HG03064 (cell line): ENCODE data around the gene MRM2.

Experiments used
- ATAC-seq: cut with Tn5 transposase; IDR thresholded peaks from one replicate; pipeline ENCODE4 v1.9.1; 2021; ENCODE audit warnings: low read depth; ENCODE audit not compliant: unreplicated experiment

Gene MRM2

DNA sequence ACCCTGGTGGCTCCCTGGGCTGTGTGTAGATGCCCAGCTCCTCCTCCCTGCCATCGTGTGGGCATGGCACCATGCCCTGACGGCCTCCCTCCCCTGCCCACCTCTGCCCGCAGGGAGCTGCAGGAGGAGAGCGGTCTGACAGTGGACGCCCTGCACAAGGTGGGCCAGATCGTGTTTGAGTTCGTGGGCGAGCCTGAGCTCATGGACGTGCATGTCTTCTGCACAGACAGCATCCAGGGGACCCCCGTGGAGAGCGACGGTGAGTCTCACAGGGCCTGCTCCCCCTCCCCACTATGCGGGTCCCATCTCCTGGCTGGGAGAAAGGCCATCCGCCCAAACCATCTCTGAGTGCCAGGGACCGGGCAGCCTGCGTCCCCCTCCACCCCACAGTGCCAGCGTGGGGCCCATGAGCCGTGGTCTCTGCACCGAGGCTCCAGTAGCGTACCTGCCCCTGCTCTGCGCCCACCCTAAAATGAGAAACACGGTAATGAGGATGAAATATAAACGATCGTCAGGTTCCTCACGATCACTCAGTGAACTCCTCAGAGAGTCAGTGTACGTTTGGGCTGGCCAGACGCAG, 7.8 kb upstream of the MRM2 start:
- ATAC-seq: no peak

GRCh38 chr7:2248984-2249694, 7.1 kb upstream of the MRM2 start:
- ATAC-seq: peak; percentile 70

DNA sequence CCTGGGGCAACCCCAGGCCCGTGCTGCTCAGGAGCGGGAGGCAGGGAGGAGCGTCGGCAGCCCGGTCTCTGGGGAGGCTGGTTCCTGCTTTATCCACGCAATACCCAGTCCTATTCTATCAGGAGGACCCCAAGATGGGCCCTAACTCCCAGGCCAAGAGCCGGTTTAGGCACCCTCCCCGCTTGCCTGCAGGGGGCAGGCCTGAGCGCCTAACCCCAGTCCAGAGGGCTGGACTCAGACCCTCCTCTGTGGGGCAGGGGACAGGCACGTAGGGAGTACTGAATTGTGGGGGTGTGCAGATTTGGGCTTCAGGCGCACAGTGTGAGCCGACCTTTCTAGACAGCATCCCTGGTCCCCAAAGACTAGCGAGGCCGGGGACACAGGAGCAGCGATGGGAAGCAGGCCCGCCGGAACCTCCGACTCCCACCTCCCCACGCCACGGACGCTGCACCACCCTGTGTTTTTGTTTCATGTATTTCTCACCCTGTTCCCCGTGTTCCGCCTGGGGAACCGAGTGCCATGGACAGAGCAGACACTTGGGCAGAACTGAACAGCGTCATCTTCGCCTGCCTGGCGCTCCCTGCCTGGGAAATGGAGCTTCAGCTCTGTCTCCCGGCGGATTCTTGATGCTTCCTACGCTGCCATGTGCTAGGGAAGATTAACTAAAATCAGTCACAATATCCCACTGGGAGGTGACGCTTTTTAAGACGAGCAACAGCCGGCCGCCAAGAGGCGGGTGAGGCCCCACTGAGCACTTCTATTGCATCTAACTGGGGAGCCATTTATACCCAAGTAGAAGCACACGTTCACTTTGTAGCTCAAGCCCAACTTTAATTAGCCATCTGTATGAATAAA, 5.4 kb upstream of the MRM2 start:
- ATAC-seq: no peak

DNA sequence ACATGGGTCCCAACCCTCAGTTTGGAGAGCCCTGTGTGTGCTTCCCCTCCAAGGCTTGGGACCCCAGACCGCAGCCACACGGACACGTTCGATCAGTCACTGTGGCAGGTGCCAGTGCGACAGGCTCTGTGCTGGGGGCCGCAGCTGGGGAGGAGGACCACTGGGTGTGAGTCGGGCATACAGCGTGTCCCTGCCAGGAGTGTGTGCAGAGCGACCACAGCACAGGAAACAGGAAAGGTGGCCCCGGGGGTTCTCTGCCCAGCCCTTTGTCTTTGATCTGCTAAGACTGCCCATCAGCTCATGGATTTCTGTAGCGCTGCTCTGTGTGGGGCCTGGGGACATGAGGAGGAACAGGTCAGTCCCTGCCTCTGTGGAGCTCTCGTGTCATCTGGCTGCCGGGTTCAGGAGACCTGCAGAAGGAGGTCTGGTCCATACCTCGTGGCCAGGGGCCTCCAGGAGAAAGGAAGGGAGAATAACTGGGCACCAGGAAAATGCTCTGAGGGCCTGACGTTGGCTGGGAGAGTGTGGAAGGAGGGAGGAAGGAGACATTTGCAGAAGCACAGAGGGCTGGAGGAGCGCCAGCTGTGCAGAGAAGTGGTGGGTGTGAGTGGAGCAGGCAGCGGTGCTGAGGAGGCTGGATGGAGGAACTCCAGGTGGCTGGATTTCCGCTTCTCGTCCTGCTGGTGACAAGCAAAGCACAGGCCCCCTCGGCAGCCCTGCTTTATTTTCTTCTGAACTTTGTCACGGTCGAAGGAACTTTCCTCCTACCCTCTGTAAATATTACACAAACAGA, 4.1 kb upstream of the MRM2 start:
- ATAC-seq: no peak

DNA sequence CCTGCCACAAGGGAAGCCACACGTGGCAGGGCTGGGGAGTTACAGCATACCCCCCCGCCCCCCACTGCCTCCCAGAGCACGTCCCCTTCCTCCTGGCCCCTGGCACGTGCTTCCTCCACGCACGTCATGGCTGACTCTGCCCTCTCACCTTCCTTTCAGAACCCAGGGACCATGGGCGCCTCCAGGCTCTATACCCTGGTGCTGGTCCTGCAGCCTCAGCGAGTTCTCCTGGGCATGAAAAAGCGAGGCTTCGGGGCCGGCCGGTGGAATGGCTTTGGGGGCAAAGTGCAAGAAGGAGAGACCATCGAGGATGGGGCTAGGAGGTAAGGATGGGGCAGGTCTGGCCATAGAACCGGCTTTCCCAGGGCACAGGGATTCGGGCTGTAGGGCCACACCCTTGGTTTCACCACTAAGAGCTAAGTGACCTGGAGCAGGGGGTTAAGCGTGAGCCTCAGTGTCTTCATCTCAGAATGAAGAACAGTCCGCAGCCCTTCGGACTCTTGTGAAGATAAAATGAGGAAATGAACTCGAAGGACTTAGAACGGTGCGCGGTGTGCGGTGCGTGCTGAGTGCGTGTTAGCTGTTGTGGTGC, 2.5 kb upstream of the MRM2 start:
- ATAC-seq: no peak

DNA sequence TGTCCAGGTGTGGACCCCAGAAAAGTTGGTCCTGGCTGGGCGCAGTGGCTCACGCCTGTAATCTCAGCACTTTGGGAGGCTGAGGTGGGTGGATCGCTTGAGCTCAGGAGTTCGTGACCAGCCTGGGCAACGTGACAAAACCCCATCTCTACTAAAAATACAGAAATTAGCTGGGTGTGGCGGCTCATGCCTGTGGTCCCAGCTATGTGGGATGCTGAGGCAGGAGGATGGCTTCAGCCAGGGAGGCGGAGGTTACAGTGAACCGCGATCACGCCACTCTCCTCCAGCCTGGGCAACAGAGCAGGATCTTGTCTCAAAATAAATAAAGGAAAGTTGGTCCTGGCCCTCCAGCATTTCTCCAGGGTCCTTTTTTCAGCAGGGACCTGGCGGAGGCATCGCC, 1.5 kb upstream of the MRM2 start:
- no peak for ATAC-seq

GRCh38 chr7:2242541-2243429, 780 bp upstream of the MRM2 start:
- no peak for ATAC-seq

- no peak for ATAC-seq
These were observed 2.8 kb downstream of the MRM2 start for GRCh38 chr7:2239242-2239641.

GRCh38 chr7:2237109-2237602, 4.8 kb downstream of the MRM2 start:
- peak; percentile 50 for ATAC-seq

- no peak for ATAC-seq
These were observed 8.1 kb downstream of the MRM2 start for GRCh38 chr7:2233926-2234325.

DNA sequence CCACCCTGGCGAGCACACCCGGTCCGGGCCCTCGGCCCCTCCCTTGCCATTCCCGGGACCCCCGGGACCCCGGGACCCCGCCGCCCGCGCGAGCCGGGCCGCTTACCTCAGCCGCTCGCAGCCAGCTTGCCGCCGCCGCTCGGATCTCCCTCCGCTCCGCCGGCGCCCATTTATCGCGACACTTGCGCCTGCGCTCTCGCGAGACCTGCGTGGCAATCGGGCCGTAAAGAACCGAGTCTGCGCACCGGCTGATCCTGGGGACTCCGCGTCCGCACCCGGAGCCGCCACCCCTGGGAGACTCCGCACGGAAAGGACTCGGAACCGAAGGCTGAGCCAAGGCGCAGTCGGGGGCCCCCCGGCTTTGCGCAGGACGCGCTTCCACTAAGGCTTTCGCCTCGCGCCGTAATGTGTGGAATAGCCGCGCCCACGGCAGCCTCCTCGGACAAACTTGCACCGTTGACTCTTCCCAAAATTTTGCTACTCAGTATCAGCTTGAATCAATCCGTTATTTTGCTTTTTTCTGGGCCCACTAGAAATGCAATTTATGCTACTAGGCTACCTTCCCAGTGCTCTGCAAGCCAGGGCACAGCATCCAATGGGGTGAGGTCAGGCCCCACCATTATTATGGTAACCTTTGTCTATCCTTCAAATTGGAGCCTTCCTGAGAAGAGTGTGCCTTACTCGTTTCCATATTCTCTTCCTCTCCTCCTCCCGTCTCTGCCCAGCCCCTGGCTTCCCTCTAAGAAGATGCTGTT, 9.1 kb downstream of the MRM2 start, which contains the start of gene MAD1L1:
MAD1L1 (minus strand) TSS at position 180 of the 755 bp plus-strand sequence. CDS start 2,812 bp downstream, outside the sequence.
- ATAC-seq: no peak

DNA sequence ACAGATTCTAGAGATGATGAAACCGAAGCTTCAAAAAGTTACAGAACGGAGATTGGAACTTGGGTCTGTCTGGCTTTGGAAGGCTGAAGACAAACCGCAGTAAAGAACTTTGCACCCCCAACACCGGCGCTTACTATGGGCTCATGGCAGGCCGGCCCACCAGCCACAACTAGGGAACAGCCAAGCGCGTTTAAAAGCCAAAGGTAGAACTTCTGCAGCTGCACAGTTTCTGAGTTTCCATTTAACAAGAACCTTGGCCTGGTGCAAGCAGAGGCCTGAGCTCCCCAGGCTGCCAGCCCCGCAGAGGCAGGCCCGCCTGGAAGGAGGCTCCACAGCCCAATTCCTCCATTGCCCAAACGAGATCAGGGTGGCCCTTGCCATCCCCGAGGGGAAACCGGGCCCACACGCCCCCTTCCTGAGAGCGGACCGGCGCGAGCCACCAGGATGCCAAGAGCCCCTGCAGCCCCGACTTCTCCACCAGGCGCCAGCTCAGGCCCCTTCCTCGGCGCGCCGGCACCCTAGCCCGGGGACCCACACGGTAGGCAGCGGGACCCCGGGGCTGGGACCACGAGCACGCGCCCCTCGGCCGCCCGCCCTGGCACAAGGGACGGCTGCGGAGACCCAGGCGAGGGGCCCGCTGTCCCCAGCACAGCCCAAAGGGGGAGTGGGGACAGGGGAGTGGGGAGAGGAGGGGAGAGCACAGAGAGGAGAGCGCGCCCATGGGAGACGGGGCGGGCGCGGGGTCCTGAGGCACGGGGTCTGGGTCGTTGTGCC, 9.8 kb downstream of the MRM2 start:
- ATAC-seq: no peak

GRCh38 chr7:2230882-2231281, 11.1 kb downstream of the MRM2 start:
- ATAC-seq: no peak

DNA sequence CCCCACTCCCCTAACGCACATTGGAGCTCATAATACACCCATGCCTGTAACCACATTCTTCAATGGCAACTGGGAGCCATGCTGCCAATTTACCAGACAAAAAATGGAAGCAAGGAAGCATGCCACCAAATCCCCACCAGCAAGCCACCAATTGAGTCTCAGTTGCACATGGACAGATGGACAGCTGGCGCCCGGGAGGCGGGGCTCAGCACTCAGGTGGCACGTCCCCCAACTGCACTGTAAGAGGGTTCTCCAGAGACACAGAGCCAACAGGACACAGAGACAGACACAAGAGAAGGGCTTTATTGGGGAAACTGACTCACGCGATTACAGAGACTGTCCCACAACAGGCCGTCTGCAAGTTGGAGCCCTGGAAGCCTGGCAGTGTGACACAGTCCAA, 11.8 kb downstream of the MRM2 start:
- ATAC-seq: no peak

GRCh38 chr7:2229467-2229866, 12.5 kb downstream of the MRM2 start:
- no peak for ATAC-seq

- no peak for ATAC-seq
These were observed 13.1 kb downstream of the MRM2 start for GRCh38 chr7:2228921-2229320.

DNA sequence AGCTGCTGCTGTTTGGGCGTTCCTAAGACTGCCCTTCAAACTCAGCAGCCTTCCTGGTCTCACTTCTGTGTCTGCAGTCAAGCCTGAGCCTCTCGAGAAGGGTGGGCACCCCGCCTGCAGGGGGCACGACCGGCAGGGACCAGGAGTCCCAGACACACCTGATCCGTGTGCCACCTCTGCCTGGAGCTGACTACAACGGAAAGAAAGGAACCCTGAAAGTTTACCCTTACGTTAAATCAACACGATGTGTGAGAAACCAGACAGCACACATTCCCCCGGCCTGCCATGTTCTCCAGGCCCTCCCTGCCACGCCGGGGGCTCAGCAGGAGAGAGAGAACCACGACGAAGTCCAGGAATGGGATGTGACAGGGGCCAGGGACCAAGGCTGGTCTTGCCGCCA, 14.3 kb downstream of the MRM2 start:
- ATAC-seq: no peak

DNA sequence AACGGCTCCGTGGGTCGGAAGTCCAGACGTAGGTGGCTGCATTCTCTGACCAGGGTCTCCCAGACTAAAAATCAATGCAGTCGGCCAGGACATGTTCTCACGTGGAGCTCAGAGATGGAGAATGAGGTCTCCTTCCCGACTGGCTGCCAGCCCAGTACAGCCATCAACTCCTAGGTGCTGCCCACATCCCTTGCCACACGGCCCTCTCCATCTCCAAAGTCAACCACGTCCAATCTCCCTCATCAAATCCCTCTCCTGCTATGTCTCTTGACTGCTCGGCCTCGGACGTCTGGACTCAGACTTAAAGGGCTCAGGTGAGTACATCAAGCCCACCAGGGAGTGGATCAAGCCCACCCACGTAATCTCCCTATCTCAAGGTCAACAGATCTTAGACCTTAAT, 16.2 kb downstream of the MRM2 start:
- ATAC-seq: no peak
